COLO668 (cell line): ENCODE measurements around the gene PC.

Source experiments
- DNase-seq: peaks from one replicate; lab custom pipeline; 2025; ENCODE audit not compliant: unreplicated experiment; lab: John Stamatoyannopoulos, UW

PC gene

GRCh38 chr11:66868726-66869566 is 89.2 kb downstream of the PC start:
- peak; percentile 58 for DNase-seq

- DNase-seq, result no peak
These were observed 90.0 kb downstream of the PC start for GRCh38 chr11:66868082-66868725.

- no peak for DNase-seq
These were observed 90.7 kb downstream of the PC start for GRCh38 chr11:66867425-66868040.

- DNase-seq, result peak; percentile 25
These were observed 91.6 kb downstream of the PC start for GRCh38 chr11:66866511-66866986.

- no peak for DNase-seq
These were observed 92.2 kb downstream of the PC start for GRCh38 chr11:66866007-66866406.

- DNase-seq, result peak; percentile 62
These were observed 93.1 kb downstream of the PC start for GRCh38 chr11:66864924-66865697.

GRCh38 chr11:66864172-66864901 is 93.8 kb downstream of the PC start:
- peak; percentile 82 for DNase-seq

- DNase-seq, result peak; percentile 87
These were observed 94.6 kb downstream of the PC start for GRCh38 chr11:66863428-66864125.

- no peak for DNase-seq
These were observed 95.6 kb downstream of the PC start for GRCh38 chr11:66862559-66863037.

GRCh38 chr11:66861774-66862558 is 96.2 kb downstream of the PC start:
- DNase-seq, result no peak

- DNase-seq, result no peak
These were observed 97.0 kb downstream of the PC start for GRCh38 chr11:66861038-66861773.

GRCh38 chr11:66860449-66860831 is 97.7 kb downstream of the PC start:
- no peak for DNase-seq

GRCh38 chr11:66859686-66860448 is 98.3 kb downstream of the PC start:
- DNase-seq, result no peak

- no peak for DNase-seq
These were observed 99.1 kb downstream of the PC start for GRCh38 chr11:66858939-66859685.

GRCh38 chr11:66858186-66858938 is 99.8 kb downstream of the PC start:
- no peak for DNase-seq

GRCh38 chr11:66857927-66858185 is 100.3 kb downstream of the PC start:
- DNase-seq, result no peak
